ENCODE measurements around the gene EIF2S3. TPM values are rescaled to one million over a fixed set of nuclear protein-coding genes. Genes with fewer than 3 reads are reported as not detected.
A peak's percentile ranks its signal among the peaks of the same experiment; 100 is the strongest.

EIF2S3 gene
- total and polyA plus RNA-seq, 2 of the 4 experiments (the other 2 are of a cell fraction): 97.9 to 416 TPM

GRCh38 chrX:24018809-24019208 is 35.9 kb upstream of the EIF2S3 start:
- peak; percentile 47; the same call in 1 of the 2 replicates for TF ChIP-seq CEBPB (IDR thresholded peaks at IDR 0.05; ENCODE audit: low read depth, low read length)
- no peak for TF ChIP-seq POLR2A (IDR thresholded peaks at IDR 0.05; ENCODE audit: low read depth, low read length)
- TF ChIP-seq MAFK (IDR thresholded peaks at IDR 0.05; ENCODE audit: low read depth, low read length): no peak
- TF ChIP-seq MXI1 (IDR thresholded peaks at IDR 0.05; ENCODE audit: borderline replicate concordance, low read depth, low read length): no peak
- TF ChIP-seq RCOR1 (IDR thresholded peaks at IDR 0.05; ENCODE audit: insufficient replicate concordance, low read length): no peak
- no peaks in the 10 kb centered on the region for H3K36me3 ChIP-seq (ENCODE audit: control insufficient read depth, insufficient read depth, low read length)
- POLR2A ChIA-PET (ENCODE audit: unreplicated experiment): no interaction called here
- no peak for DNase-seq
- no peak overlapping the region for H3K14ac ChIP-seq (replicated peaks; ENCODE audit: low read depth, low read length)
- H3K23ac ChIP-seq (ENCODE audit: low read depth, low read length): no peak overlapping the region
- H2BK15ac ChIP-seq (ENCODE audit: low read depth, low read length): no peak overlapping the region
- no peak overlapping the region for H4K91ac ChIP-seq (ENCODE audit: insufficient read depth, low read depth, low read length)
- CTCF ChIA-PET: no interaction called here
- H3K56ac ChIP-seq (ENCODE audit: extremely low read depth, insufficient read depth, low read length): no peak overlapping the region
- H3K9me1 ChIP-seq (ENCODE audit: insufficient read depth, low read length): no peaks in the 10 kb centered on the region; the same call in 1 of the 2 replicates
- no peaks in the 10 kb centered on the region for H4K20me1 ChIP-seq (ENCODE audit: insufficient read depth, low read length)
- WGBS, 2 experiments (ENCODE audit: extremely low coverage in 2 of 2, insufficient read length in 1 of 2): no CpG with 5 or more reads among the region's 4 CpGs
- H3K79me1 ChIP-seq (ENCODE audit: low read depth in 1 of 2, low read length in 2 of 2): peaks cover 3 to 17% of the 10 kb centered on the region in 2 experiments; a peak in 2 of 4 replicates
- no peak overlapping the region for H4K5ac ChIP-seq (ENCODE audit: low read depth, low read length)
- no peak overlapping the region for H3K4me3 ChIP-seq (ENCODE audit: insufficient read depth, low read depth, low read length)
- H2BK120ac ChIP-seq (ENCODE audit: low read depth, low read length): no peak overlapping the region
- H3K4me1 ChIP-seq (ENCODE audit: control insufficient read depth, insufficient read depth, low read length): peaks cover 2% of the 10 kb centered on the region; the same call in 1 of the 2 replicates
- no peak overlapping the region for H2AK5ac ChIP-seq (ENCODE audit: low read depth, low read length)
- no peak overlapping the region for H2BK5ac ChIP-seq (ENCODE audit: low read depth, low read length, poor library complexity, severe bottlenecking)
- H2BK20ac ChIP-seq (ENCODE audit: low read depth, low read length): no peak overlapping the region
- no peak overlapping the region for H3K4me2 ChIP-seq (ENCODE audit: low read depth, low read length)
- H3K27ac ChIP-seq (ENCODE audit: insufficient read depth, low read length): no peak overlapping the region
- no peak overlapping the region for H4K8ac ChIP-seq (ENCODE audit: low read depth in 2 of 2, low read length in 2 of 2)
- no peaks in the 10 kb centered on the region for H3K9me3 ChIP-seq (ENCODE audit: control insufficient read depth, insufficient read depth, low read length)
- H2AFZ ChIP-seq (replicated peaks; ENCODE audit: low read length, poor library complexity): no peak overlapping the region
- ATAC-seq (ENCODE audit: low read depth): peak; percentile 32; the same call in 1 of the 2 replicates
- in situ Hi-C loops (cut with MboI; ENCODE audit: low sequenced_read_pairs) (no loop called here), dilution Hi-C loops (cut with HindIII; ENCODE audit: low sequenced_read_pairs, unreplicated experiment) (no loop called here), intact Hi-C loops (cut with micrococcal nuclease) (no loop called here)
- no TSS peak for BruUV-seq (replicated peaks)
- H3K9ac ChIP-seq (ENCODE audit: low read depth, low read length): no peak overlapping the region
- H3K4ac ChIP-seq (ENCODE audit: low read depth, low read length): no peak overlapping the region
- H3K27me3 ChIP-seq (ENCODE audit: control insufficient read depth, insufficient read depth, low read length): peaks cover 2% of the 10 kb centered on the region
- H2AK9ac ChIP-seq (replicated peaks; ENCODE audit: low read depth, low read length, poor library complexity): no peak overlapping the region
- no peak overlapping the region for H3K18ac ChIP-seq (ENCODE audit: low read depth, low read length)
